Suprapubic skin (tissue), 4 donors: ENCODE results near the gene TMEM82. TPM values are rescaled to one million over a fixed set of nuclear protein-coding genes. Genes with fewer than 3 reads are reported as not detected.

Experiments used
- DNase-seq, 2 donors: peaks; one replicate each; pipeline ENCODE4 v3.0.0-alpha.2; 2019; ENCODE audit warnings: low spot score in 2 of 2
- H3K27ac ChIP-seq: fragments of 200-600 bp; sonication (generic); one replicate; pipeline ENCODE4 v1.5.1; 2019
- H3K27me3 ChIP-seq: fragments of 200-600 bp; sonication (generic); one replicate; pipeline ENCODE4 v1.5.1; 2019
- H3K36me3 ChIP-seq: fragments of 200-600 bp; sonication (generic); one replicate; pipeline ENCODE4 v1.5.1; 2019
- H3K4me1 ChIP-seq: fragments of 200-600 bp; sonication (generic); one replicate; pipeline ENCODE4 v1.5.1; 2019
- H3K4me3 ChIP-seq: fragments of 200-600 bp; sonication (generic); one replicate; pipeline ENCODE4 v1.5.1; 2019; ENCODE audit warnings: mild to moderate bottlenecking
- H3K9me3 ChIP-seq: fragments of 200-600 bp; sonication (generic); one replicate; pipeline ENCODE4 v1.5.1; 2019
- EP300 ChIP-seq: sonication (generic); formaldehyde crosslinking; IDR thresholded peaks from one replicate; pipeline ENCODE4 v1.6.1; 2017; ENCODE audit warnings: antibody characterized with exemption
- POLR2A ChIP-seq, 2 donors: fragments of 450-650 bp; IDR thresholded peaks; one replicate each; pipeline ENCODE4 v1.6.1; 2017; ENCODE audit warnings: antibody characterized with exemption in 2 of 2, mild to moderate bottlenecking in 2 of 2, moderate library complexity in 2 of 2
- POLR2AphosphoS5 ChIP-seq, 3 donors: sonication (generic); formaldehyde crosslinking; IDR thresholded peaks; one replicate each; pipeline ENCODE4 v1.6.1; 2017; ENCODE audit warnings: antibody characterized with exemption in 3 of 3
- WGBS: methylation state at CpG from one replicate; pipeline ENCODE4 v1.1.5; 2018; 5-methylcytosine and 5-hydroxymethylcytosine counted together
- total RNA-seq, 4 donors: library from RNA; depleted of rRNA; stranded (reverse); fragments of >200 nt; gene quantifications; one replicate each; pipeline ENCODE4 v1.1.0, GENCODE V29; 2016
- TF ChIP-seq, protein P1 (sequence below), 2 donors: fragments of 200-600 bp in 1 of 2; fragments of 450-650 bp in 1 of 2; sonication (generic) in 1 of 2; IDR thresholded peaks; one replicate each; pipeline ENCODE4 v1.5.1; 2016 to 2019; ENCODE audit warnings: antibody characterized with exemption in 2 of 2, mild to moderate bottlenecking in 1 of 2, moderate library complexity in 1 of 2

TMEM82 gene
- total RNA-seq, 4 donors from 2014 or later: not detected

DNA sequence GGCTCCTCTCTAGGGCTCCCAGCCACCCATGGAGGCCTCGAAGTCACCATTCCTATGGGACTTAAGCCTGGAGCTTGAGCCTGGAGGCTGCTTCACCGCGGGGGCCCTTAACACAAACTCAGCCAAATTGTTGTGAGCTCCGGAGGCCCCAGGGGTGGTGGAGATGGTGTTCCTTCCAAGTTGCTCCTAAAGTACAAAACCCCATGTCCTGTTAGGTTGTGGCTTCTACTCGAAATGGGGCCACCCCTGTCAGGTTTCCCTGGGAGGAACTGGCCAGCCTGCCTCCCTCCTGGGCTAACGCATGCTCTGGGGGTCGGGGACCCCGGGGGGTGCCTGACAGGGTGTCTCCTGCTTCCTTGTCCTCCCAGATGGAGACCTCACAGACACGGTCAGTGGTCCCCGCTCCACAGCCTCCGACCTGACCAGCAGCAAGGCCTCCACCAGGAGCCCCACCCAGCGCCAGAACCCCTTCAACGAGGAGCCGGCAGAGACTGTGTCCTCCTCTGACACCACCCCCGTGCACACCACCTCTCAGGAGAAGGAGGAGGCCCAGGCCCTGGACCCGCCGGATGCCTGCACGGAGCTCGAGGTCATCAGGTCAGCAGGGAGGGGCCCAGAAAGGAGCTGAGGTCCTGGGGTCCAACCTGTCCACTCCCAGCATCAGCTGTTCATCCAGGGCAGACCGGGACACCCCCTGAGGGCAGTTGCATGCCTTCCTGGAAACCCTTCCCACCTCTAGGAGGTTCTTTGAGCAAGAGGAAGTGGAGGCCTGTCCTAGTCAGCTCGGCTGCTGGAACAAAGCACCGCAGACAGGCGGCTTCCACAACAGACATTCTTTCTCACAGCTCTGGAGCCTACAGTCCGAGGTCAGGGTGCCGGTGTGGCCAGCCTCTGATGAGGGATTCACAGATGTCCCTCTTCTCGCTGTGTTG lies 17.1 kb upstream of the TMEM82 start:
- no peak for TF ChIP-seq POLR2AphosphoS5 (IDR thresholded peaks at IDR 0.05)
- TF ChIP-seq POLR2A (IDR thresholded peaks at IDR 0.05): no peak
- no peak for TF ChIP-seq EP300
- TF ChIP-seq, protein P1, sequence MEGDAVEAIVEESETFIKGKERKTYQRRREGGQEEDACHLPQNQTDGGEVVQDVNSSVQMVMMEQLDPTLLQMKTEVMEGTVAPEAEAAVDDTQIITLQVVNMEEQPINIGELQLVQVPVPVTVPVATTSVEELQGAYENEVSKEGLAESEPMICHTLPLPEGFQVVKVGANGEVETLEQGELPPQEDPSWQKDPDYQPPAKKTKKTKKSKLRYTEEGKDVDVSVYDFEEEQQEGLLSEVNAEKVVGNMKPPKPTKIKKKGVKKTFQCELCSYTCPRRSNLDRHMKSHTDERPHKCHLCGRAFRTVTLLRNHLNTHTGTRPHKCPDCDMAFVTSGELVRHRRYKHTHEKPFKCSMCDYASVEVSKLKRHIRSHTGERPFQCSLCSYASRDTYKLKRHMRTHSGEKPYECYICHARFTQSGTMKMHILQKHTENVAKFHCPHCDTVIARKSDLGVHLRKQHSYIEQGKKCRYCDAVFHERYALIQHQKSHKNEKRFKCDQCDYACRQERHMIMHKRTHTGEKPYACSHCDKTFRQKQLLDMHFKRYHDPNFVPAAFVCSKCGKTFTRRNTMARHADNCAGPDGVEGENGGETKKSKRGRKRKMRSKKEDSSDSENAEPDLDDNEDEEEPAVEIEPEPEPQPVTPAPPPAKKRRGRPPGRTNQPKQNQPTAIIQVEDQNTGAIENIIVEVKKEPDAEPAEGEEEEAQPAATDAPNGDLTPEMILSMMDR (IDR thresholded peaks at IDR 0.05): no peak
- no peaks in the 10 kb centered on the region for H3K27me3 ChIP-seq
- H3K36me3 ChIP-seq: peaks cover 91% of the 10 kb centered on the region
- DNase-seq: no peak
- no peak overlapping the region for H3K4me3 ChIP-seq
- no peak overlapping the region for H3K27ac ChIP-seq
- WGBS: 50% methylated on average over 2 of the region's 26 CpGs
- no peaks in the 10 kb centered on the region for H3K9me3 ChIP-seq
- H3K4me1 ChIP-seq: no peaks in the 10 kb centered on the region

DNA sequence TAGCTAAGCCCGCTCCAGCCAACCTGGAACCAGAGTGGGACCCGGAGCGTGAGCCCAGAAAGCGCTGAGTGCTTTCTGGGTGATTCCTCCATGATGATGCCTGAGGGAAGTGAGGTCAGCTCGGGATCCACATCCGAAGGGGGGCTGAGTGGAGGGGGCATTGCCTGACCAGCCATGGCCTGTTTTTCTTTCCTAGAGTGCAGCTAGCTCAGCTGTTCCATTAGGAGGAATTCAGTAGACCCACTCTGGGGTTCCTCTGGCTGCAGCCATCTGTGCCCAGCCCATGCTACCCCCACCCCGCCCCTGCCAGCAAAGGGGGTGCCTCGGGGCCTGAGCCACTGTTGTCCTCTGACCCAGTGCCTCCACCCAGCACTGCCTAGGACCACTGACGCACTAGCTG lies 15.8 kb upstream of the TMEM82 start:
- no peak for DNase-seq
- H3K36me3 ChIP-seq: peaks cover 91% of the 10 kb centered on the region
- 90% methylated on average over 2 of the region's 9 CpGs for WGBS

DNA sequence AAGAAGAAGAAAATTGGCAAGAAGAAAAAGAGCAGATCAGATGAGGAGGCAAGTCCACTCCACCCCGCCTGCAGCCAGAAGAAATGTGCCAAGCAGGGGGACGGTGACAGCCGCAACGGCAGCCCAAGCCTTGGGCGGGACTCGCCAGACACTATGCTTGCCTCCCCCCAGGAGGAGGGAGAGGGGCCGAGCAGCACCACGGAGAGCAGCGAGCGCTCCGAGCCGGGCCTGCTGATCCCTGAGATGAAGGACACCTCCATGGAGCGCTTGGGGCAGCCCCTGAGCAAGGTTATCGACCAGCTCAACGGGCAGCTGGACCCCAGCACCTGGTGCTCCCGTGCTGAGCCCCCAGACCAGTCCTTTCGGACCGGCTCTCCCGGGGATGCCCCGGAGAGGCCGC lies 15.3 kb upstream of the TMEM82 start:
- 69% methylated on average over 16 of the region's 21 CpGs for WGBS
- TF ChIP-seq POLR2A (IDR thresholded peaks at IDR 0.05) (no peak), EP300 (no peak), POLR2AphosphoS5 (IDR thresholded peaks at IDR 0.05) (no peak)
- Histone ChIP-seq H3K27me3 (no peaks in the 10 kb centered on the region), H3K4me1 (no peaks in the 10 kb centered on the region), H3K36me3 (peaks cover 91% of the 10 kb centered on the region), H3K27ac (no peak overlapping the region), H3K9me3 (no peaks in the 10 kb centered on the region), H3K4me3 (no peak overlapping the region)
- no peak for DNase-seq

More for the DNA sequence above, 15.8 kb upstream of the TMEM82 start:
- no peaks in the 10 kb centered on the region for H3K4me1 ChIP-seq
- H3K9me3 ChIP-seq: no peaks in the 10 kb centered on the region
- no peaks in the 10 kb centered on the region for H3K27me3 ChIP-seq
- H3K27ac ChIP-seq: no peak overlapping the region
- TF ChIP-seq, protein P1 (IDR thresholded peaks at IDR 0.05): no peak
- no peak for TF ChIP-seq EP300
- TF ChIP-seq POLR2A (IDR thresholded peaks at IDR 0.05): no peak
- TF ChIP-seq POLR2AphosphoS5 (IDR thresholded peaks at IDR 0.05): no peak
- H3K4me3 ChIP-seq: no peak overlapping the region

DNA sequence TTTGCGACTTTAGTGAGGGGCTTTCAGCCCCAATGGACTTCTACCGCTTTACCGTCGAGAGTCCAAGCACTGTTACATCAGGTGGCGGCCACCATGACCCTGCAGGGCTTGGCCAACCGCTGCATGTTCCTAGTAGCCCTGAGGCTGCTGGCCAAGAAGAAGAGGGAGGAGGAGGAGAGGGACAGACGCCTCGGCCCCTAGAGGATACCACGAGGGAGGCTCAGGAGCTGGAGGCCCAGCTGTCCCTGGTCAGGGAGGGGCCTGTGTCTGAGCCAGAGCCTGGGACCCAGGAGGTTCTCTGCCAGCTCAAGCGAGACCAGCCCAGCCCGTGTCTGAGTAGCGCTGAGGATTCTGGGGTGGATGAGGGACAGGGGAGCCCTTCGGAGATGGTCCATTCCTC lies 14.9 kb upstream of the TMEM82 start:
- Histone ChIP-seq H3K4me3 (no peak overlapping the region), H3K36me3 (peaks cover 93% of the 10 kb centered on the region), H3K27me3 (no peaks in the 10 kb centered on the region), H3K9me3 (no peaks in the 10 kb centered on the region), H3K4me1 (no peaks in the 10 kb centered on the region), H3K27ac (no peak overlapping the region)
- TF ChIP-seq POLR2A (IDR thresholded peaks at IDR 0.05): no peak
- TF ChIP-seq EP300: no peak
- TF ChIP-seq, protein P1 (IDR thresholded peaks at IDR 0.05): no peak
- TF ChIP-seq POLR2AphosphoS5 (IDR thresholded peaks at IDR 0.05): no peak
- 100% methylated on average over 1 of the region's 13 CpGs for WGBS
- no peak for DNase-seq

DNA sequence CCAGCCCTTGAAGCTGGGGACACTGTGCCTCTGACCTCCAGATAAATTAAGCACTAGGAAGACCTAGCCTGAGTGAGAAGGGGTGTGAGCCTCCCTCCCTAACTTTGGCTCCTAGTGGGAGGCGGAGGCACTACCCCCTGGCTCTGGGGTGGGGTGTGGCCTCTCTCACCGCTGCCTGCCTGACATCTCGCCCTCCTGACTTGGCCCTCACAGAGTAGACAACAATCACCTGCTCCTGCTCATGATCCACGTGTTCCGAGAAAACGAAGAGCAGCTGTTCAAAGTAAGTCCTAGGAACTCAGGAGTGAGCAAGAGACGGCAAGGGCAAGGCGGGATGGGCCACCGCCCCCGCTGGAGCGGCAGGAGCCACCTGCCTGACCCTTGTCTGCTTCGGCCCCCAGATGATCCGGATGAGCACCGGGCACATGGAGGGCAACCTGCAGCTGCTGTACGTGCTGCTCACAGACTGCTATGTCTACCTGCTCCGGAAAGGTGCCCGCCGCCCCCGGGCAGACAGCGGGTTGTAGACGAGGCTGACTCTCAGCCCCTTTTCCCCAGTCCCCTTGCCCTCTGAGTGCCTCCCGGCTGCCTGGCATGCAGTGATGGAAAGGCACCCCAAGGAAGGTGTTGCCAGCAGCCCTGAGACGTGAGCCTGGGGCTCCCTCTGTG lies 14.3 kb upstream of the TMEM82 start:
- H3K9me3 ChIP-seq: no peaks in the 10 kb centered on the region
- no peaks in the 10 kb centered on the region for H3K27me3 ChIP-seq
- no peak overlapping the region for H3K4me3 ChIP-seq
- H3K4me1 ChIP-seq: no peaks in the 10 kb centered on the region
- 81% methylated on average over 6 of the region's 23 CpGs for WGBS
- TF ChIP-seq POLR2AphosphoS5 (IDR thresholded peaks at IDR 0.05) (no peak), POLR2A (IDR thresholded peaks at IDR 0.05) (no peak), EP300 (no peak)
- TF ChIP-seq, protein P1 (IDR thresholded peaks at IDR 0.05): no peak
- no peak for DNase-seq
- H3K27ac ChIP-seq: no peak overlapping the region
- peaks cover 93% of the 10 kb centered on the region for H3K36me3 ChIP-seq
